ENCODE results near the gene TAC4.

Gene TAC4

DNA sequence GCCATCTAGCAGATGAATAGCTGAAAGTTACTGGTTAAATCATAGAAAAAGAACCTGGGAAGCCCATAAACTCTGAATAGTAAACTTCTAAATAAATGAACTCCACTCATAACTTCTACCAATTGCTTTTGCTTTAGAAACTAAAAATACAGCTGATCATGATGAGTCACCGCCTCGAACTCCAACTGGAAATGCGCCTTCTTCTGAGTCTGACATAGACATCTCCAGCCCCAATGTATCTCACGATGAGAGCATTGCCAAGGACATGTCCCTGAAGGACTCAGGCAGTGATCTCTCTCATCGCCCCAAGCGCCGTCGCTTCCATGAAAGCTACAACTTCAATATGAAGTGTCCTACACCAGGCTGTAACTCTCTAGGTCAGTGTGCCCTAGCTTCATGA lies 49.7 kb downstream of the TAC4 start:
- no peak for DNase-seq

- no peak for DNase-seq
Observed at GRCh38 chr17:49795372-49795771, 52.5 kb downstream of the TAC4 start.

DNA sequence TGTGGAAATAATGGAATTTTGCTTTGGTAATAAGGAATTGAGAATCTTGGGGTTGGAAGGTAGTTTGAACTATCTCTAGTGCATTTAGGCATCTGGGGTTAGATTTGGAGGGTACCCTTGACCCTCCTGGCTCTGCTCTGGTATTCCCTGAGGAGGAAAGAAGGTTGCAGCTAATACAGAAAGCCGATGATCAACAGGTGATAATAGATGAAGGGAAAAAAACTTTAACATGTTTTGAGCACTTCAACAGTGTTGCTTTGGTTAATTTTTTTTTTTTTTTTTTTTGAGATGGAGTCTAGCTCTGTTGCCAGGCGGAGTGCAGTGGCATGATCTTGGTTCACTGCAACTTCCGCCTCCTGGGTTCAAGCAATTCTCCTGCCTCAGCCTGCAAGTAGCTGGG lies 54.6 kb downstream of the TAC4 start:
- no peak for DNase-seq

DNA sequence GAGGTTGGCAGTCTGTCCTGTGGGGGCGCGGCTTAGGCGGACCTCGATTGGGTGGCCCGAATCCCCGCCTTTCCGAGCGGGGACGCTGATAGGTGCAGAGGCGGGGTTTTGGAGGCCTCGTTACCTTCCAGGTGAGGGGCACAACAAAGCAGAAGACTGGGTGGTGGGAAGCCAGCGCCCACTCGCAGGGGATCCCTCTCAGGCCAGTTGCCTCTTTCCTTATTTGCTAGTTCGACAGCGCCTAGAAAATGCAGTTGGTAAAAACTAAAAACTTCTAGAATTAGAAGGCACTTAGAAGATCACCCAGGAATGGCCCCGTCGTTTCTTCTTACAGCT lies 58.7 kb downstream of the TAC4 start:
- DNase-seq, result no peak

DNA sequence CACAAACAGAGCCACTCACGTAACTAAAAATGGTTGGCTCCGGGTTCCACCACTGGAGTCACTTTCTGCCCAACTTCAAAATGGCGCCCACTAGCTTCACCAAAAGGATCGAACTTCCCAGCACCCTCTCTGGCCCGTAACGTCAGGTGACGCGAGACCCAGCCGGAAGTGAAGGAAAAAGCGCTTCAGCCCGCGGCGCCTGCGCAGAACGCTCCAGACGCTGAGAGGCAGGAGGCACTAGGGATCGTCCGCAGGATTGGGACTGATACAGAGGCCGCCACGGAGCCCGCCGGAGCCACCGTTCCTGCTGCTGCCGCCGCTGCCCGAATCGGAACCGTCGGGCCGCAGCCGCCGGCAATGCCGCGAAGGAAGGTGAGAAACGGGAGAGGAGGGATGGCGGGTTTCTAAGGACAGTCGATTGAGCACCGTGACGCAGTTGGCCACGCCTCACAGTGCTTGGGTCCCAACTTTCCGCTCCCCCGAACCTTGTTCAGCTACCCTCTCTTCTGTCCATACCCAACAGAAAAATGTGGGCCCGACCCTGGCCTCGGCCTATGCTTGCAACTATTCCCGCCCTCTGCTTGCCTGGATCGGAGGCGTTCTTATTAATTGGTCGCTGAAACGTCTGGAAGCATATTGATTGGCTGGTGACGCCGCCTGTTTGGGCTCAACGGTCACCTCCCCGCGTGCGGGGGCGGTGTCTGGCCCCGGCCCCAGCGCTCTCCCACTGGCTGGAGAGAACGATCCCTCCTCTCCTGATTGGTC lies 59.2 kb downstream of the TAC4 start, which contains the start of gene KAT7:
Gene KAT7 (plus strand): TSS at position 204 of the 765 bp plus-strand sequence. CDS start 154 bp downstream, at position 358.
- peak; percentile 99 for DNase-seq
